HCT116 (cell line): Measurements from ENCODE around the gene ARHGEF38. TPM values are rescaled to one million over a fixed set of nuclear protein-coding genes. Genes with fewer than 3 reads are reported as not detected.

ENCODE experiments used
- ATAC-seq: fragments of 200-7000 bp; cut with Tn5 transposase; 2 replicates; pipeline ENCODE4 v1.9.1; 2020; ENCODE audit warnings: mild to moderate bottlenecking, moderate library complexity
- BruUV-seq: library from RNA; stranded (reverse); fragments of 400-500 nt; replicated peaks from 2 replicates; lab custom pipeline; 2021; lab: Mats Ljungman, UMichigan
- CTCF ChIA-PET: fragments of 300-600 bp; sonication (Branson Sonifier 250); formaldehyde crosslinking; loops from one replicate; lab custom pipeline; 2021; ENCODE audit warnings: antibody characterized with exemption; lab: Charles Lee
- POLR2A ChIA-PET: fragments of 300-600, 350-600 bp; sonication (Branson Sonifier 250); formaldehyde crosslinking; loops from one replicate; lab custom pipeline; 2021; ENCODE audit warnings: antibody characterized with exemption; lab: Charles Lee
- RAD21 ChIA-PET, 2 experiments: fragments of 300-600 bp; sonication (Branson Sonifier 250); formaldehyde crosslinking; loops; one replicate each; lab custom pipeline; 2023; ENCODE audit warnings: low total read pairs in 2 of 2; ENCODE audit not compliant: uncharacterized antibody in 2 of 2, unreplicated experiment in 2 of 2, low non-redundant PET in 1 of 2; lab: Charles Lee
- DNase-seq: peaks from one replicate; pipeline ENCODE4 v3.0.0-alpha.2; 2010; ENCODE audit warnings: low read depth, low spot score
- H2AFZ ChIP-seq: fragments of 200-600 bp; shearing (Covaris generic), sonication (generic); 2 replicates; pipeline ENCODE4 v1.6.1; 2017; ENCODE audit warnings: low read depth, mixed run types, mixed read lengths, antibody characterized with exemption, low read length; ENCODE audit not compliant: poor library complexity, severe bottlenecking
- H3K27ac ChIP-seq: 2 replicates; pipeline ENCODE4 v1.5.1; 2012; ENCODE audit warnings: low read depth, low read length
- H3K27me3 ChIP-seq: fragments of 200-600 bp; sonication (generic); 2 replicates; pipeline ENCODE4 v1.6.1; 2016; ENCODE audit warnings: mixed run types, low read length, mixed read lengths; ENCODE audit not compliant: insufficient read depth
- H3K36me3 ChIP-seq, 2 experiments: fragments of 200-500 bp in 1 of 2; fragments of 200-600 bp in 1 of 2; sonication (Bioruptor generic) in 1 of 2; sonication (generic) in 1 of 2; 2 replicates each; pipeline versions ENCODE4 v1.5.1 to v1.6.1; 2014 to 2016; ENCODE audit warnings: low read length in 2 of 2, inconsistent platforms in 1 of 2, mixed read lengths in 1 of 2, mixed run types in 1 of 2; ENCODE audit not compliant: insufficient read depth in 2 of 2, control insufficient read depth in 1 of 2
- H3K4me1 ChIP-seq, 2 experiments: fragments of 200-600 bp in 1 of 2; sonication (generic) in 1 of 2; 2 replicates each; pipeline versions ENCODE4 v1.5.1 to v1.6.1; 2012 to 2017; ENCODE audit warnings: low read length in 2 of 2, inconsistent platforms in 1 of 2, mild to moderate bottlenecking in 1 of 2, mixed read lengths in 1 of 2, mixed run types in 1 of 2, moderate library complexity in 1 of 2; ENCODE audit not compliant: insufficient read depth in 2 of 2, control insufficient read depth in 1 of 2
- H3K4me2 ChIP-seq: fragments of 200-600 bp; sonication (generic); 2 replicates; pipeline ENCODE4 v1.6.1; 2017; ENCODE audit warnings: mixed run types, low read length, mixed read lengths
- H3K4me3 ChIP-seq, 2 experiments: fragments of 200-600 bp in 1 of 2; sonication (generic) in 1 of 2; replicated peaks in 1 of 2; 2 replicates each; pipeline ENCODE4 v1.5.1; 2011 to 2016; ENCODE audit warnings: low read length in 2 of 2, control low read depth in 1 of 2, low read depth in 1 of 2, mild to moderate bottlenecking in 1 of 2, mixed read lengths in 1 of 2, mixed run types in 1 of 2
- H3K79me2 ChIP-seq: fragments of 200-600 bp; sonication (generic); 2 replicates; pipeline ENCODE4 v1.6.1; 2017; ENCODE audit warnings: mild to moderate bottlenecking, mixed run types, low read length, moderate library complexity, mixed read lengths; ENCODE audit not compliant: insufficient read depth
- H3K9ac ChIP-seq: fragments of 200-600 bp; sonication (generic); 2 replicates; pipeline ENCODE4 v1.6.1; 2016; ENCODE audit warnings: low read length, mixed read lengths
- H3K9me2 ChIP-seq: fragments of 200-600 bp; sonication (generic), shearing (Covaris generic); 2 replicates; pipeline ENCODE4 v1.6.1; 2017; ENCODE audit warnings: mixed run types, mild to moderate bottlenecking, moderate library complexity; ENCODE audit not compliant: insufficient read depth
- H3K9me3 ChIP-seq, 2 experiments: fragments of 200-500 bp in 1 of 2; fragments of 200-600 bp in 1 of 2; sonication (Bioruptor generic) in 1 of 2; sonication (generic) in 1 of 2; 2 replicates each; pipeline ENCODE4 v1.6.1; 2014 to 2017; ENCODE audit warnings: low read length in 2 of 2, mixed read lengths in 2 of 2, inconsistent platforms in 1 of 2, low read depth in 1 of 2, mild to moderate bottlenecking in 1 of 2, mixed run types in 1 of 2, moderate library complexity in 1 of 2; ENCODE audit not compliant: control insufficient read depth in 1 of 2, insufficient read depth in 1 of 2
- H4K20me1 ChIP-seq: fragments of 200-600 bp; sonication (generic), shearing (Covaris generic); 2 replicates; pipeline ENCODE4 v1.6.1; 2017; ENCODE audit warnings: mixed run types, mild to moderate bottlenecking, moderate library complexity; ENCODE audit not compliant: insufficient read depth
- CBX3 ChIP-seq: IDR thresholded peaks from 2 replicates; pipeline ENCODE4 v1.6.1; 2012; ENCODE audit warnings: low read depth
- CEBPB ChIP-seq: IDR thresholded peaks from 2 replicates; pipeline ENCODE4 v1.6.1; 2012; ENCODE audit warnings: low read depth
- ELF1 ChIP-seq: IDR thresholded peaks from 2 replicates; pipeline ENCODE4 v1.6.1; 2012; ENCODE audit warnings: low read depth, borderline replicate concordance
- EZH2 ChIP-seq: fragments of 200-600 bp; sonication (generic); IDR thresholded peaks from 2 replicates; pipeline ENCODE4 v1.6.1; 2017; ENCODE audit warnings: antibody characterized with exemption, mixed run types
- EZH2phosphoT487 ChIP-seq: fragments of 200-600 bp; IDR thresholded peaks from 2 replicates; pipeline ENCODE4 v1.6.1; 2018; ENCODE audit warnings: antibody characterized with exemption, borderline replicate concordance
- FOSL1 ChIP-seq: IDR thresholded peaks from 2 replicates; pipeline ENCODE4 v1.6.1; 2012; ENCODE audit warnings: low read depth
- JUND ChIP-seq: IDR thresholded peaks from 2 replicates; pipeline ENCODE4 v1.6.1; 2012
- POLR2A ChIP-seq: IDR thresholded peaks from 2 replicates; pipeline ENCODE4 v1.7.0; 2011; ENCODE audit warnings: borderline replicate concordance; ENCODE audit not compliant: insufficient read depth, insufficient read length; ENCODE audit errors: extremely low read depth
- POLR2AphosphoS5 ChIP-seq: IDR thresholded peaks from 2 replicates; pipeline ENCODE4 v1.6.1; 2011; ENCODE audit warnings: mild to moderate bottlenecking, low read depth, low read length, moderate library complexity
- SP1 ChIP-seq: IDR thresholded peaks from 2 replicates; pipeline ENCODE4 v1.6.1; 2012; ENCODE audit warnings: low read depth
- SRF ChIP-seq: IDR thresholded peaks from 2 replicates; pipeline ENCODE4 v1.6.1; 2012; ENCODE audit warnings: low read depth
- TCF7L2 ChIP-seq: IDR thresholded peaks from 2 replicates; pipeline ENCODE4 v1.7.0; 2011; ENCODE audit warnings: borderline replicate concordance, inconsistent platforms; ENCODE audit not compliant: insufficient read depth, insufficient read length; ENCODE audit errors: extremely low read depth
- YY1 ChIP-seq: IDR thresholded peaks from 2 replicates; pipeline ENCODE4 v1.6.1; 2011; ENCODE audit warnings: low read length, low read depth, moderate library complexity, mild to moderate bottlenecking; ENCODE audit not compliant: insufficient replicate concordance; ENCODE audit errors: extremely low read depth
- ZFX ChIP-seq: fragments of 450-650 bp; IDR thresholded peaks from 2 replicates; pipeline ENCODE4 v1.6.1; 2017
- ZNF274 ChIP-seq: fragments of 200-500 bp; sonication (Bioruptor generic); IDR thresholded peaks from 2 replicates; pipeline ENCODE4 v1.6.1; 2014; ENCODE audit warnings: mild to moderate bottlenecking, low read depth, low read length, inconsistent platforms
- intact Hi-C: fragments of 100-400 bp; cut with micrococcal nuclease; formaldehyde crosslinking; loops from 2 replicates; pipeline ENCODE4 v1.10.0; 2022
- total RNA-seq: library from RNA; stranded (reverse); gene quantifications from one replicate; pipeline ENCODE4 v1.2.1, GENCODE V29; 2021; ENCODE audit not compliant: unreplicated experiment
- TF ChIP-seq, protein P1 (sequence below): IDR thresholded peaks from 2 replicates; pipeline ENCODE4 v1.6.1; 2012; ENCODE audit warnings: low read depth
- TF ChIP-seq, protein P2 (sequence below), 3 experiments: fragments of 200-600 bp in 1 of 3; sonication (generic) in 1 of 3; IDR thresholded peaks in 2 of 3; conservative IDR thresholded peaks in 1 of 3; 2 replicates each; pipeline ENCODE4 v1.5.1; 2012 to 2017; ENCODE audit warnings: low read depth in 2 of 3, low read length in 2 of 3, antibody characterized with exemption in 1 of 3, borderline replicate concordance in 1 of 3, control low read depth in 1 of 3, mild to moderate bottlenecking in 1 of 3, mixed read lengths in 1 of 3, mixed run types in 1 of 3, moderate library complexity in 1 of 3; ENCODE audit not compliant: insufficient read depth in 1 of 3
- TF ChIP-seq, protein P3 (sequence below): IDR thresholded peaks from 2 replicates; pipeline ENCODE4 v1.6.1; 2011; ENCODE audit warnings: mild to moderate bottlenecking, low read length, moderate library complexity; ENCODE audit not compliant: insufficient replicate concordance; ENCODE audit errors: extremely low read depth

Gene ARHGEF38
- total RNA-seq, 1 experiment from 2014 or later, result not detected

DNA sequence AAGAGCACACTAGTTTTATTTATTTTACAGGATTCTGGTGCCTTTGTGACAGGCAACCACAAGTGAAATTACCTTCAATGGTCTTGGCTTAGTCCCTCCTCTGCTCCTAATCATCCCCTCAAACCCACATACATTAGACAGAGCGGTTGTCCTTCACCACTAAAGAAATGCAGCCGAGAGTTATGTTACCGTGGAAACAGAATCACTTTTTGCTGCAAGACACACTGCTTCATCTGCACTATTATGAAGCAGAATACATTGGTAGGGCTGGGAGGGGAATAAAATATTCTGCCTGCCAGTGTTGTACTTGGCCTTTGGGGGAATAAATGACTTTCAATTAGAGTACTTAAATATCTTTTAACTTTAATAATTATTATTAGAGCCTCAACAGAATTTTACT is 75.2 kb downstream of the ARHGEF38 start:
- H4K20me1 ChIP-seq, result no peaks in the 10 kb centered on the region
- DNase-seq, result no peak
- no peaks in the 10 kb centered on the region for H3K36me3 ChIP-seq
- H3K27me3 ChIP-seq, result no peaks in the 10 kb centered on the region
- no peaks in the 10 kb centered on the region for H3K9me3 ChIP-seq
- POLR2A ChIA-PET, result no interaction called here
- BruUV-seq, result no TSS peak
- intact Hi-C loops, result no loop called here
- H3K4me1 ChIP-seq, result no peaks in the 10 kb centered on the region
- H3K4me3 ChIP-seq, result no peak overlapping the region
- H3K4me2 ChIP-seq, result no peak overlapping the region
- no peak for ATAC-seq
- H2AFZ ChIP-seq, result no peak overlapping the region
- no peak overlapping the region for H3K27ac ChIP-seq
- CTCF ChIA-PET, result no interaction called here
- no peaks in the 10 kb centered on the region for H3K79me2 ChIP-seq
- TF ChIP-seq YY1 (no peak), ZFX (no peak), SP1 (no peak), ZNF274 (no peak), TCF7L2 (no peak), ELF1 (no peak), POLR2A (no peak), JUND (no peak), CBX3 (no peak), EZH2phosphoT487 (no peak), POLR2AphosphoS5 (no peak), EZH2 (no peak), SRF (no peak), FOSL1 (no peak), CEBPB (no peak)
- TF ChIP-seq, protein P1, sequence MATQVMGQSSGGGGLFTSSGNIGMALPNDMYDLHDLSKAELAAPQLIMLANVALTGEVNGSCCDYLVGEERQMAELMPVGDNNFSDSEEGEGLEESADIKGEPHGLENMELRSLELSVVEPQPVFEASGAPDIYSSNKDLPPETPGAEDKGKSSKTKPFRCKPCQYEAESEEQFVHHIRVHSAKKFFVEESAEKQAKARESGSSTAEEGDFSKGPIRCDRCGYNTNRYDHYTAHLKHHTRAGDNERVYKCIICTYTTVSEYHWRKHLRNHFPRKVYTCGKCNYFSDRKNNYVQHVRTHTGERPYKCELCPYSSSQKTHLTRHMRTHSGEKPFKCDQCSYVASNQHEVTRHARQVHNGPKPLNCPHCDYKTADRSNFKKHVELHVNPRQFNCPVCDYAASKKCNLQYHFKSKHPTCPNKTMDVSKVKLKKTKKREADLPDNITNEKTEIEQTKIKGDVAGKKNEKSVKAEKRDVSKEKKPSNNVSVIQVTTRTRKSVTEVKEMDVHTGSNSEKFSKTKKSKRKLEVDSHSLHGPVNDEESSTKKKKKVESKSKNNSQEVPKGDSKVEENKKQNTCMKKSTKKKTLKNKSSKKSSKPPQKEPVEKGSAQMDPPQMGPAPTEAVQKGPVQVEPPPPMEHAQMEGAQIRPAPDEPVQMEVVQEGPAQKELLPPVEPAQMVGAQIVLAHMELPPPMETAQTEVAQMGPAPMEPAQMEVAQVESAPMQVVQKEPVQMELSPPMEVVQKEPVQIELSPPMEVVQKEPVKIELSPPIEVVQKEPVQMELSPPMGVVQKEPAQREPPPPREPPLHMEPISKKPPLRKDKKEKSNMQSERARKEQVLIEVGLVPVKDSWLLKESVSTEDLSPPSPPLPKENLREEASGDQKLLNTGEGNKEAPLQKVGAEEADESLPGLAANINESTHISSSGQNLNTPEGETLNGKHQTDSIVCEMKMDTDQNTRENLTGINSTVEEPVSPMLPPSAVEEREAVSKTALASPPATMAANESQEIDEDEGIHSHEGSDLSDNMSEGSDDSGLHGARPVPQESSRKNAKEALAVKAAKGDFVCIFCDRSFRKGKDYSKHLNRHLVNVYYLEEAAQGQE, result no peak
- TF ChIP-seq, protein P2, sequence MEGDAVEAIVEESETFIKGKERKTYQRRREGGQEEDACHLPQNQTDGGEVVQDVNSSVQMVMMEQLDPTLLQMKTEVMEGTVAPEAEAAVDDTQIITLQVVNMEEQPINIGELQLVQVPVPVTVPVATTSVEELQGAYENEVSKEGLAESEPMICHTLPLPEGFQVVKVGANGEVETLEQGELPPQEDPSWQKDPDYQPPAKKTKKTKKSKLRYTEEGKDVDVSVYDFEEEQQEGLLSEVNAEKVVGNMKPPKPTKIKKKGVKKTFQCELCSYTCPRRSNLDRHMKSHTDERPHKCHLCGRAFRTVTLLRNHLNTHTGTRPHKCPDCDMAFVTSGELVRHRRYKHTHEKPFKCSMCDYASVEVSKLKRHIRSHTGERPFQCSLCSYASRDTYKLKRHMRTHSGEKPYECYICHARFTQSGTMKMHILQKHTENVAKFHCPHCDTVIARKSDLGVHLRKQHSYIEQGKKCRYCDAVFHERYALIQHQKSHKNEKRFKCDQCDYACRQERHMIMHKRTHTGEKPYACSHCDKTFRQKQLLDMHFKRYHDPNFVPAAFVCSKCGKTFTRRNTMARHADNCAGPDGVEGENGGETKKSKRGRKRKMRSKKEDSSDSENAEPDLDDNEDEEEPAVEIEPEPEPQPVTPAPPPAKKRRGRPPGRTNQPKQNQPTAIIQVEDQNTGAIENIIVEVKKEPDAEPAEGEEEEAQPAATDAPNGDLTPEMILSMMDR (IDR thresholded peaks at IDR 0.05 in 2 of 3, conservative IDR thresholded peaks at IDR 0.05 in 1 of 3; ENCODE audit: borderline replicate concordance in 1 of 3, insufficient read depth in 1 of 3, low read depth in 2 of 3, low read length in 2 of 3), result no peak
- TF ChIP-seq, protein P3, sequence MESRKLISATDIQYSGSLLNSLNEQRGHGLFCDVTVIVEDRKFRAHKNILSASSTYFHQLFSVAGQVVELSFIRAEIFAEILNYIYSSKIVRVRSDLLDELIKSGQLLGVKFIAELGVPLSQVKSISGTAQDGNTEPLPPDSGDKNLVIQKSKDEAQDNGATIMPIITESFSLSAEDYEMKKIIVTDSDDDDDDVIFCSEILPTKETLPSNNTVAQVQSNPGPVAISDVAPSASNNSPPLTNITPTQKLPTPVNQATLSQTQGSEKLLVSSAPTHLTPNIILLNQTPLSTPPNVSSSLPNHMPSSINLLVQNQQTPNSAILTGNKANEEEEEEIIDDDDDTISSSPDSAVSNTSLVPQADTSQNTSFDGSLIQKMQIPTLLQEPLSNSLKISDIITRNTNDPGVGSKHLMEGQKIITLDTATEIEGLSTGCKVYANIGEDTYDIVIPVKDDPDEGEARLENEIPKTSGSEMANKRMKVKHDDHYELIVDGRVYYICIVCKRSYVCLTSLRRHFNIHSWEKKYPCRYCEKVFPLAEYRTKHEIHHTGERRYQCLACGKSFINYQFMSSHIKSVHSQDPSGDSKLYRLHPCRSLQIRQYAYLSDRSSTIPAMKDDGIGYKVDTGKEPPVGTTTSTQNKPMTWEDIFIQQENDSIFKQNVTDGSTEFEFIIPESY, result no peak
- no peak overlapping the region for H3K9ac ChIP-seq
- RAD21 ChIA-PET, result no interaction called here
- H3K9me2 ChIP-seq, result no peaks in the 10 kb centered on the region
